GM12865 (cell line): ENCODE measurements around the gene CCDC81.

Experiments
- DNase-seq: peaks from one replicate; pipeline ENCODE4 v3.0.0; 2010; ENCODE audit warnings: low read depth
- H3K4me3 ChIP-seq: 2 replicates; pipeline ENCODE4 v1.5.1; 2011; ENCODE audit warnings: mild to moderate bottlenecking, low read depth, low read length, control low read depth
- CTCF ChIP-seq: IDR thresholded peaks from 2 replicates; pipeline ENCODE4 v1.5.1; 2011; ENCODE audit warnings: low read length, control low read depth, low read depth, inconsistent platforms; ENCODE audit not compliant: insufficient read depth; ENCODE audit errors: missing control alignments

Gene CCDC81

GRCh38 chr11:86372041-86372440 lies 2.6 kb upstream of the CCDC81 start:
- DNase-seq: no peak
- TF ChIP-seq CTCF: no peak
- H3K4me3 ChIP-seq: no peak overlapping the region

GRCh38 chr11:86372586-86372985 lies 2.1 kb upstream of the CCDC81 start:
- no peak overlapping the region for H3K4me3 ChIP-seq
- no peak for TF ChIP-seq CTCF
- DNase-seq: no peak

GRCh38 chr11:86374069-86374468 lies 618 bp upstream of the CCDC81 start:
- no peak overlapping the region for H3K4me3 ChIP-seq
- no peak for TF ChIP-seq CTCF
- no peak for DNase-seq

GRCh38 chr11:86377972-86378371 lies 3.3 kb downstream of the CCDC81 start:
- H3K4me3 ChIP-seq: no peak overlapping the region
- no peak for TF ChIP-seq CTCF
- DNase-seq: no peak

GRCh38 chr11:86380295-86381059 lies 5.8 kb downstream of the CCDC81 start:
- H3K4me3 ChIP-seq: no peak overlapping the region

GRCh38 chr11:86383041-86383955 lies 8.6 kb downstream of the CCDC81 start:
- no peak overlapping the region for H3K4me3 ChIP-seq
- TF ChIP-seq CTCF: no peak
- no peak for DNase-seq

More at GRCh38 chr11:86380295-86381059, 5.8 kb downstream of the CCDC81 start:
- no peak for DNase-seq
- no peak for TF ChIP-seq CTCF
